Measurements from ENCODE around the gene INTS11. TPM values are rescaled to one million over a fixed set of nuclear protein-coding genes. Genes with fewer than 3 reads are reported as not detected.

The INTS11 gene
- total RNA-seq, 3 donors from 2014 or later, result 89.9 to 127 (median 95.5) TPM

DNA sequence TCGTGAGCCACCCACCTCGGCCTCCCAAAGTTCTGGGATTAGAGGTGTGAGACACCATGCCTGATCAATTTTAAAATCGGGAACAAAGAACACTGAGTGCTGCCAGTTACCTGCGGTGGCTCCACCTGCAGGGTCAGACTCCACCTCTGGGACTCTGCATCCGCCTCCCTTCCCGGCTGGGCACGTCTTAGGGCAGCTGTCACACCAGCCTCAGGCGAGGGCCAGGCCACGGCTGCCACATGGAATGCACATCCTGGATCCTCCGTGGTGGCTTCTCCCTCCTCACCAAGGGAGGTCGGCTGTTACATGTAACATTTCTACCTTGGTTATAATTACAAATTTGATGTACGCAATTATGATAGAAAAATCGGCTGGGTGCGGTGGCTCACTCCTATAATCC is 39.8 kb upstream of the INTS11 start:
- Histone ChIP-seq H3K36me3 (ENCODE audit: low read depth) (no peaks in the 10 kb centered on the region), H3K9me3 (no peaks in the 10 kb centered on the region), H3K4me1 (ENCODE audit: low read depth) (no peaks in the 10 kb centered on the region), H3K4me3 (no peak overlapping the region)
- intact Hi-C loops (cut with DNase I, micrococcal nuclease), result no loop called here
- TF ChIP-seq, protein P1, sequence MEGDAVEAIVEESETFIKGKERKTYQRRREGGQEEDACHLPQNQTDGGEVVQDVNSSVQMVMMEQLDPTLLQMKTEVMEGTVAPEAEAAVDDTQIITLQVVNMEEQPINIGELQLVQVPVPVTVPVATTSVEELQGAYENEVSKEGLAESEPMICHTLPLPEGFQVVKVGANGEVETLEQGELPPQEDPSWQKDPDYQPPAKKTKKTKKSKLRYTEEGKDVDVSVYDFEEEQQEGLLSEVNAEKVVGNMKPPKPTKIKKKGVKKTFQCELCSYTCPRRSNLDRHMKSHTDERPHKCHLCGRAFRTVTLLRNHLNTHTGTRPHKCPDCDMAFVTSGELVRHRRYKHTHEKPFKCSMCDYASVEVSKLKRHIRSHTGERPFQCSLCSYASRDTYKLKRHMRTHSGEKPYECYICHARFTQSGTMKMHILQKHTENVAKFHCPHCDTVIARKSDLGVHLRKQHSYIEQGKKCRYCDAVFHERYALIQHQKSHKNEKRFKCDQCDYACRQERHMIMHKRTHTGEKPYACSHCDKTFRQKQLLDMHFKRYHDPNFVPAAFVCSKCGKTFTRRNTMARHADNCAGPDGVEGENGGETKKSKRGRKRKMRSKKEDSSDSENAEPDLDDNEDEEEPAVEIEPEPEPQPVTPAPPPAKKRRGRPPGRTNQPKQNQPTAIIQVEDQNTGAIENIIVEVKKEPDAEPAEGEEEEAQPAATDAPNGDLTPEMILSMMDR (IDR thresholded peaks at IDR 0.05), result no peak
- ATAC-seq (peak; percentile 77), DNase-seq (peak in 2 of 3 donors; percentile 43 to 49)

DNA sequence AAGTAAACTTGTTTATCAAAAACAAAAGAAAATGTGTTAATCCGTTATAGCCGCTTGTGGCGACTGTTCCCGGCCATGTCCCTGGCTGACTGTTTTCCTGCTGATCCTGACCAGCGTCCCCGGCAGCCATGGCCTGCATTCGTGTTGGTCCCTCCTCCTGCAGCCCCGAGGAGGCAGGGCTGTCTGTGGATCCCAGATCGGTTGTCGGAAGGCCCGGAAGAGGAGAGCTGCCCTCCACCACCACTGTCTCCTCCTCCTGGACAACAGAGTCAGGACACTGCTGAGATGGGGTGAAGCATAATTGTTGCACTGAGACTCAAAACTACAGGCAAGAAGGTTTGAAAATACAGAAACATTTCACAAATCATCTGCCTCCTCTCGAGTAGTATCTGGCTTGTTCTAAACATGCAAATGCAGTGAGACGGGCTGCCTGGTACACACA is 37.5 kb upstream of the INTS11 start:
- Histone ChIP-seq H3K9me3 (no peaks in the 10 kb centered on the region), H3K4me3 (no peak overlapping the region), H3K4me1 (ENCODE audit: low read depth) (no peaks in the 10 kb centered on the region), H3K36me3 (ENCODE audit: low read depth) (no peaks in the 10 kb centered on the region)
- intact Hi-C loops (cut with DNase I, micrococcal nuclease), result no loop called here
- DNase-seq, result peak in 2 of 3 donors; percentile 29 to 47
- TF ChIP-seq, protein P1 (IDR thresholded peaks at IDR 0.05), result no peak
- ATAC-seq, result no peak

DNA sequence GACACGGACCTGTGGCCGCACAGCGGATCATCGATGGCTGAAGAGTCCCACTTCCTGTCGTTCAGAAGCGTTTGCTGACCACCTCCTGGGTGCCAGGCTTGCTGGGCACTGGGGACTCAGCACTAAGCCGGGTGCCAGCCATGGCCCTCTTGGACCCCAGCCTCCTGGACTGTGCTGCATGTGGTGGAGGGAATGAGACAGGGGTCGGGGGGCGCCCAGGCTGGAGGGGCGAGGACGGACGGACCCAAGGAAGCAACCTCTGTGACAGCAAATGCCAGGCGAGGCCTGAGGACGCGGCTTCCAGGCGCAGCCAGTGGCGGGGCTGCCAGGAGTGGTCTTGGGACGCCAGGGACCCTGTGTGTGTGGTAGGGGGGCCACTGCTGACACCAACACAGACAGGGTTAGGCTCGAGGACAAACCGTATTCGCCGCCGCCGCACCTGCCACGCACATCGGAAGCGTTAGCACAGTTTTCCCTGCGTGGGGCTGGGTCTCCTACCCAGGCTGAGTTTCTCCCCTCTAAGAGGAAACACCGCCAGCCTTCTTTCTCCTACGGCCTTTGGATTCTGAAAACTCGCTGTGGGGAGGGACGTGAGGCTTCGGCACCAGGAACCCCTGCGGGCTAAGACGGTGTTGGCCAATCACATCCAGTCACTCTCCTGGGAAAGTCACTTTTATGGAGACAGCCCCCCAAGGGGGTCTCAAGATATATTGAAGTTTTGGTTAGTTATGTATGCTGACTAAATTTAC is 36.9 kb upstream of the INTS11 start:
- DNase-seq (peak in 2 of 3 donors; percentile 24 to 47), ATAC-seq (no peak)
- H3K9me3 ChIP-seq, result no peaks in the 10 kb centered on the region
- H3K4me3 ChIP-seq, result no peak overlapping the region
- H3K36me3 ChIP-seq (ENCODE audit: low read depth), result no peaks in the 10 kb centered on the region
- H3K4me1 ChIP-seq (ENCODE audit: low read depth), result peaks cover 3% of the 10 kb centered on the region
- intact Hi-C loops (cut with DNase I, micrococcal nuclease), result no loop called here
- TF ChIP-seq, protein P1 (IDR thresholded peaks at IDR 0.05), result no peak

DNA sequence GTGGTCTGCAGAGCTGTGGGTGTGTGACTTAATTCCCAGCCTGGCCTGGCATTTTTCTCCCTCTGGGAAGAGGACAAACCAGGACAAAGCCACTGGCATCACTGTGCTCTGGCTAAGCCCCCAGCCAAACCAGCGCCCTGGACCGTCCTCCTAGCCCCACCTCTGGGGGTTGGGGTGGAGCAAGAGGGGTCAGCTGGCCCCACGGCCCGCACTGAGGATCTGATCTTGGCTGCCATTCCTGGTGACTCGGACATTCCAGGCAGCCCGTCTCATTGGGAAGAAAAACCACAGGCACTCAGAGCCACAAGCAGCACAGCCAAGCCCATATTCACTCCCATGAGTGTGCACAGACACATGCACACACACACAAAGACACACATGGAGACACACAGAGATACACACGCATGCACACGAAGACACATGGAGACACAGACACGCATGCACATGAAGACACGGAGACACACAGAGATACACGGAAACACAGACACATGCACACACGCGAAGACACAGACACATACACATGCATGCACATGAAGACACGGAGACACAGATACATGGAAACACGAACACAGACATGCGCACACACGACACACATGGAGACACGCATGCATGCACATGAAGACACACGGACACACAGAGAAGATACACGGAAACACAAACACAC is 36.2 kb upstream of the INTS11 start:
- Histone ChIP-seq H3K36me3 (ENCODE audit: low read depth) (no peaks in the 10 kb centered on the region), H3K4me3 (no peak overlapping the region), H3K4me1 (ENCODE audit: low read depth) (peaks cover 3% of the 10 kb centered on the region), H3K9me3 (no peaks in the 10 kb centered on the region)
- TF ChIP-seq, protein P1 (IDR thresholded peaks at IDR 0.05), result no peak
- intact Hi-C loops (cut with DNase I, micrococcal nuclease), result no loop called here
- ATAC-seq (peak; percentile 39), DNase-seq (peak in 2 of 3 donors; percentile 60 to 78)

DNA sequence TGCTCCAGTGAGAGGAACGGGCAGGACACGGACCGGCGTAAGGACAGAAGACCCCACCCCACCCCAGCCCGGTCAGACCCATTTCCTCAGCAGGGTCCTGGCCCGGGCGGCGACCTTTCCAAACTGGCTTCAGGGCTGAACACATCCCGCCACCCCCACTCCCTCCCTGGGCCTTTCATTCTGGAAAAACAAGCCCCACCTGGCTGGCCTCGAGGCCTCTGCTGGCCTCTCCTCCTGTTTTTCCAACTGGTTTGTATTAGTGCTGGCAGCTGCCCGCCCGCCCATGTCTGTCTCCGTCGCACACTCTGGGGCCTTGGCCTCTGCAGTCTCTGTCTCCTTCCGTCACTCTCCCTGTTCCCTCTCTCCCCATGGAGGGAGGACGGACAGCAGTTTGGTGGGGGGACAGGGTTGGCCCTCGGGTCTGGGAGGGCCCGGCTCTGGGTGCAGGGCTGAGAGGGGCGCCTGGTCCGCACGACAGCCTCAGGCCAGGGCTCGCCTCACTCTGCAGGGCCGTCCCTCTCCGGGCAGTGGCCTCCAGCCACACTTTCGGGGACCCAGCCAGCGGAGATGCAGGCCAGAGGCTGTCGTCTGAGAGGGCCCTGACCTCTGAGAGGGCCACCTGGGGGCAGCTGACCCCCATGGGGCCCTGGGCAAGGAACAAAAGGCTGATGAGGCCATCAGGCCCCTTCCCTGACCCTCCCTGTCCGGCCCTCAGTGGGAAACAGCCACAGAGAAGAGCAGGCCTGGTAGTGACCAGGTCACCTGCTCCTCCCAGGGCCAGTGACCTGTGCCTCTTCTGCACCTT is 35.4 kb upstream of the INTS11 start:
- Histone ChIP-seq H3K4me3 (no peak overlapping the region), H3K36me3 (ENCODE audit: low read depth) (no peaks in the 10 kb centered on the region), H3K4me1 (ENCODE audit: low read depth) (peaks cover 7% of the 10 kb centered on the region), H3K9me3 (no peaks in the 10 kb centered on the region)
- ATAC-seq (no peak), DNase-seq (peak in 2 of 3 donors; percentile 34 to 48)
- intact Hi-C loops (cut with DNase I, micrococcal nuclease), result no loop called here
- TF ChIP-seq, protein P1 (IDR thresholded peaks at IDR 0.05), result no peak
